ENCODE measurements around the gene DNAH2. TPM values are rescaled to one million over a fixed set of nuclear protein-coding genes. Genes with fewer than 3 reads are reported as not detected.
A peak's percentile ranks its signal among the peaks of the same experiment; 100 is the strongest.

The DNAH2 gene
- total and polyA plus RNA-seq, 2 of the 8 experiments (the other 6 are each of a cell fraction or from before 2014, with no cell fraction given), result 0.13 to 0.18 TPM

DNA sequence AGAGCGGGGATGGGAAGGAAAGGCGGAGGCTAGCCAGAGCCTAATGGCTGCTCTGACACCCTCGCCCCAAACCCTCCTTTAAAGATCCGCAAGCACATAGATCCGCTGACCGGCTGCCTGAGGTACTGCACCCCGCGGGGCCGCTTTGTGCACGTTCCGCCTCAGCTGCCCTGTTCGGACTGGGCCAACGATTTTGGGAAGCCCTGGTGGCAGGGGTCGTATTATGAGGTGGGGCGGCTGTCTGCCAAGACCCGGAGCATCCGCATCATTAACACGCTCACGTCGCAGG is 140.9 kb downstream of the DNAH2 start:
- peak overlapping the region; percentile 70 to 86 (median 80) for H3K4me3 ChIP-seq (ENCODE audit: extremely low read depth in 1 of 4, insufficient read depth in 2 of 4, low read depth in 3 of 4, low read length in 4 of 4)
- no peak overlapping the region for H2BK120ac ChIP-seq (replicated peaks; ENCODE audit: low read depth, low read length)
- no peak overlapping the region for H3K4ac ChIP-seq (replicated peaks; ENCODE audit: insufficient read length, low read depth, low read length)
- no peak overlapping the region for H4K91ac ChIP-seq (replicated peaks; ENCODE audit: insufficient read length, low read length)
- FAIRE-seq, result peak; percentile 42
- no peak overlapping the region for H2BK20ac ChIP-seq (ENCODE audit: low read length)
- peaks cover 0 to 22% (median 18%) of the 10 kb centered on the region in 4 experiments; a peak in 6 of 7 replicates for H3K4me1 ChIP-seq (replicated peaks in 1 of 4; ENCODE audit: control insufficient read depth in 3 of 4, insufficient read depth in 4 of 4, low read length in 3 of 4)
- H2BK12ac ChIP-seq (ENCODE audit: low read depth, low read length), result no peak overlapping the region
- H3K4me2 ChIP-seq (ENCODE audit: insufficient read depth in 1 of 2, low read depth in 2 of 2, low read length in 2 of 2), result peak overlapping the region; percentile 74 to 97
- H3K79me1 ChIP-seq (ENCODE audit: low read depth, low read length), result no peaks in the 10 kb centered on the region
- H3K23ac ChIP-seq (ENCODE audit: insufficient read length), result no peak overlapping the region
- no peak overlapping the region; the same call in 1 of the 2 replicates for H3K18ac ChIP-seq (ENCODE audit: extremely low read depth, low read length)
- CTCF ChIA-PET (ENCODE audit: partially characterized antibody), result interaction anchor here (0.9 to 1.6 kb wide), 4 partner anchors 12 to 158 kb away, joined by 3 to 6 read pairs (median 3); no protein-coding TSS in a partner anchor
- no peak for DNase-seq (ENCODE audit: low read depth in 1 of 2, low spot score in 2 of 2)
- H3K56ac ChIP-seq (replicated peaks; ENCODE audit: insufficient read length, low read depth, low read length), result no peak overlapping the region
- H2BK5ac ChIP-seq (ENCODE audit: low read depth, low read length), result no peak overlapping the region
- peaks cover 0 to 8% of the 10 kb centered on the region in 2 experiments for H4K20me1 ChIP-seq (replicated peaks in 1 of 2; ENCODE audit: control insufficient read depth in 1 of 2, insufficient read depth in 2 of 2, low read length in 2 of 2)
- POLR2A ChIA-PET (ENCODE audit: partially characterized antibody), result interaction anchor here (0.9 to 1.7 kb wide), 4 partner anchors 14 to 171 kb away, joined by 3 to 5 read pairs (median 3); partner anchors contain the start of gene TP53
- H3K14ac ChIP-seq (ENCODE audit: insufficient read length), result no peak overlapping the region
- H3K27me3 ChIP-seq (replicated peaks in 1 of 4; ENCODE audit: control insufficient read depth in 3 of 4, extremely low read depth in 1 of 4, insufficient read depth in 3 of 4, low read length in 3 of 4), result peaks cover 16 to 35% (median 31%) of the 10 kb centered on the region in 4 experiments
- H2AFZ ChIP-seq (ENCODE audit: low read length), result 0 out of 2 replicates have a peak overlapping the region, but pooled peaks have one; percentile 59
- H2BK15ac ChIP-seq (ENCODE audit: low read length), result no peak overlapping the region
- H4K8ac ChIP-seq (ENCODE audit: extremely low read depth, insufficient read depth, low read length), result no peak overlapping the region
- no peak overlapping the region for H4K5ac ChIP-seq (ENCODE audit: insufficient read length, low read depth, low read length)
- H2AK5ac ChIP-seq (ENCODE audit: low read depth, low read length), result no peak overlapping the region
- peaks cover 0 to 5% of the 10 kb centered on the region in 2 experiments; a peak in 1 of 4 replicates for H3K79me2 ChIP-seq (ENCODE audit: control insufficient read depth in 1 of 2, insufficient read depth in 2 of 2, low read length in 2 of 2)
- WGBS, 2 experiments (ENCODE audit: extremely low coverage in 1 of 2, insufficient coverage in 1 of 2, insufficient read length in 1 of 2, insufficient replicate concordance in 2 of 2, low coverage in 1 of 2, low lambda C conversion rate in 2 of 2, missing lambda C conversion rate in 1 of 2), result 7% methylated on average over 20 of the region's 20 CpGs; no CpG with 5 or more reads in 1 of the 2 experiments
- no peaks in the 10 kb centered on the region for H3K9me3 ChIP-seq (ENCODE audit: insufficient read depth in 2 of 2, low read depth in 1 of 2, low read length in 1 of 2)
- no peak overlapping the region for H3K27ac ChIP-seq (ENCODE audit: low read depth, low read length)
- peaks cover 20% of the 10 kb centered on the region for H3K23me2 ChIP-seq (ENCODE audit: low read depth, low read length)
- TF ChIP-seq, protein P1, sequence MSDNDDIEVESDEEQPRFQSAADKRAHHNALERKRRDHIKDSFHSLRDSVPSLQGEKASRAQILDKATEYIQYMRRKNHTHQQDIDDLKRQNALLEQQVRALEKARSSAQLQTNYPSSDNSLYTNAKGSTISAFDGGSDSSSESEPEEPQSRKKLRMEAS (IDR thresholded peaks at IDR 0.05), result 0 out of 2 replicates have a peak, but pooled peaks have one; percentile 3
- no peak for TF ChIP-seq EP300 (IDR thresholded peaks at IDR 0.05; ENCODE audit: borderline replicate concordance in 1 of 2, low read depth in 2 of 2, low read length in 2 of 2)
- no peak for TF ChIP-seq EGR1 (IDR thresholded peaks at IDR 0.05; ENCODE audit: borderline replicate concordance, low read depth, low read length)
- TF ChIP-seq, protein P2, sequence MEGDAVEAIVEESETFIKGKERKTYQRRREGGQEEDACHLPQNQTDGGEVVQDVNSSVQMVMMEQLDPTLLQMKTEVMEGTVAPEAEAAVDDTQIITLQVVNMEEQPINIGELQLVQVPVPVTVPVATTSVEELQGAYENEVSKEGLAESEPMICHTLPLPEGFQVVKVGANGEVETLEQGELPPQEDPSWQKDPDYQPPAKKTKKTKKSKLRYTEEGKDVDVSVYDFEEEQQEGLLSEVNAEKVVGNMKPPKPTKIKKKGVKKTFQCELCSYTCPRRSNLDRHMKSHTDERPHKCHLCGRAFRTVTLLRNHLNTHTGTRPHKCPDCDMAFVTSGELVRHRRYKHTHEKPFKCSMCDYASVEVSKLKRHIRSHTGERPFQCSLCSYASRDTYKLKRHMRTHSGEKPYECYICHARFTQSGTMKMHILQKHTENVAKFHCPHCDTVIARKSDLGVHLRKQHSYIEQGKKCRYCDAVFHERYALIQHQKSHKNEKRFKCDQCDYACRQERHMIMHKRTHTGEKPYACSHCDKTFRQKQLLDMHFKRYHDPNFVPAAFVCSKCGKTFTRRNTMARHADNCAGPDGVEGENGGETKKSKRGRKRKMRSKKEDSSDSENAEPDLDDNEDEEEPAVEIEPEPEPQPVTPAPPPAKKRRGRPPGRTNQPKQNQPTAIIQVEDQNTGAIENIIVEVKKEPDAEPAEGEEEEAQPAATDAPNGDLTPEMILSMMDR (IDR thresholded peaks at IDR 0.05; ENCODE audit: control extremely low read depth in 1 of 3, insufficient read depth in 1 of 3, low read depth in 1 of 3, low read length in 3 of 3), result peak in 2 of 3 experiments; percentile 33 to 45; a peak in 3 of 4 replicates
- TF ChIP-seq YY1 (IDR thresholded peaks at IDR 0.05; ENCODE audit: low read depth, low read length), result peak; percentile 64; the same call in 1 of the 2 replicates
- H3K9ac ChIP-seq (replicated peaks in 1 of 4; ENCODE audit: extremely low read depth in 1 of 4, low read depth in 3 of 4, low read length in 3 of 4), result peak overlapping the region in 3 of 4 experiments; percentile 79 to 95 (median 93); a peak in 6 of 7 replicates
- no peaks in the 10 kb centered on the region for H3K36me3 ChIP-seq (ENCODE audit: control insufficient read depth in 2 of 4, insufficient read depth in 4 of 4, low read length in 3 of 4)
